H1 (cell line): Measurements from ENCODE around the gene DENND1A. TPM values are rescaled to one million over a fixed set of nuclear protein-coding genes. Genes with fewer than 3 reads are reported as not detected.

Experiments used
- CEBPB ChIP-seq: IDR thresholded peaks from 2 replicates; pipeline ENCODE4 v1.6.1; 2012; ENCODE audit warnings: low read depth, low read length
- CTBP2 ChIP-seq: IDR thresholded peaks from 2 replicates; pipeline ENCODE4 v1.7.0; 2011; ENCODE audit warnings: borderline replicate concordance, mild to moderate bottlenecking, moderate library complexity, mixed read lengths, low read length; ENCODE audit not compliant: insufficient read depth, insufficient read length
- RAD21 ChIP-seq, 2 experiments: IDR thresholded peaks in 1 of 2; conservative IDR thresholded peaks in 1 of 2; 2 replicates each; pipeline ENCODE4 v1.6.1; 2011; ENCODE audit warnings: low read depth in 2 of 2, low read length in 2 of 2, improper control_type of control experiment in 1 of 2, inconsistent platforms in 1 of 2, mild to moderate bottlenecking in 1 of 2, moderate library complexity in 1 of 2
- SP4 ChIP-seq: IDR thresholded peaks from 2 replicates; pipeline ENCODE4 v1.6.1; 2012; ENCODE audit warnings: low read length, inconsistent platforms
- TCF12 ChIP-seq: IDR thresholded peaks from 2 replicates; pipeline ENCODE4 v1.6.1; 2011; ENCODE audit warnings: low read depth, mild to moderate bottlenecking, low read length
- polyA plus RNA-seq, 7 experiments: library from polyadenylated mRNA; depleted of rRNA in 3 of 7; stranded (reverse) in 5 of 7; unstranded in 2 of 7; fragments of >200 nt in 5 of 7; fragments of 200-250 nt in 2 of 7; gene quantifications; 1 replicate in 5 of 7; 2 replicates in 1 of 7; 4 replicates in 1 of 7; pipeline versions ENCODE4 v1.2.1 to v1.2.3, GENCODE V29; 2011 to 2013; ENCODE audit warnings: missing spikeins in 2 of 7, mixed read lengths in 2 of 7
- total RNA-seq: library from RNA; stranded (reverse); fragmentation: NEBNext Ultra II Directional; extraction: Animal tissue kit (Norgen Biotek cat#: 25700); gene quantifications from 2 replicates; pipeline ENCODE4 v1.2.1, GENCODE V29; 2021

DENND1A gene
- total and polyA plus RNA-seq, 2 of the 8 experiments (the other 6 are each of a cell fraction or from before 2014, with no cell fraction given): 24.1 to 26.4 TPM

DNA sequence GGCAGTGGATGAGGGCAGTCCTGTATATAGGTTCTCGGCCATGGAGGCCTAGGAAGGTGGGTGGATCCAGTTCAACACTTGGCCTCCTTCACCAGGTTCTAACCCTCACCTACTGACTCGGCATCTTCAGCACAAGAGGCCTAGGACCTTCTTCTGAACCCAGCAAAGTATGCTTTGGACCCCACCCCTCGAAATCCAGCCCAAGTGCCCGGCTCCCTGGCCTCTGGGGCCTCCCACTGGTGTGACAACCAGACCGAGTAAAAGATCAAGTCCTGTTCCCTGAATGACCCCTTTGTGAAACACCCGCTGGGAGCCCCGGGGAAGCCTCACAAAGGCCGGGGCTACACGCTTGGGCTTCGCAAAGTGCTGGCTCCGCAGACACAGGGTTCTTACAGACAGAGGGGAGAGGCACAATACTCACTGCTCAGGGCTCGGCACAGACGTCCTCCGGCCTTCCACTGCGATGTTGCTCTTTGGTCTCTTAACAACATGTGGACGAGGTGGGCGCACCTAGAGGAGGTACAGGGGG is 526.9 kb downstream of the DENND1A start (continued):
- no peak for TF ChIP-seq SP4
- no peak for TF ChIP-seq RAD21 (IDR thresholded peaks at IDR 0.05 in 1 of 2, conservative IDR thresholded peaks at IDR 0.05 in 1 of 2; ENCODE audit: low read depth in 2 of 2, low read length in 2 of 2)
- no peak for TF ChIP-seq TCF12
- no peak for TF ChIP-seq CEBPB
- TF ChIP-seq CTBP2: no peak
